Adrenal gland (tissue), 12 donors: ENCODE data around the gene C4orf36. TPM values are rescaled to one million over a fixed set of nuclear protein-coding genes. Genes with fewer than 3 reads are reported as not detected.
A peak's percentile ranks its signal among the peaks of the same experiment; 100 is the strongest.

ENCODE experiments used
- DNase-seq, 7 donors: peaks; one replicate each; pipeline ENCODE4 v3.0.0-alpha.2; 2019 to 2020
- H3K27ac ChIP-seq, 5 donors: fragments of 200-600 bp; sonication (generic) in 4 of 5; 1 replicate in 3 of 5; 2 replicates in 2 of 5; pipeline versions ENCODE4 v1.5.1 to v1.8.0; 2016 to 2020; ENCODE audit warnings: mild to moderate bottlenecking in 1 of 5
- H3K27me3 ChIP-seq: fragments of 200-600 bp; 2 replicates; pipeline ENCODE4 v1.8.0; 2021
- H3K36me3 ChIP-seq, 2 donors: fragments of 200-600 bp; replicated peaks in 1 of 2; 1 replicate in 1 of 2; 2 replicates in 1 of 2; pipeline versions ENCODE4 v1.5.1 to v1.8.0; 2018 to 2022
- H3K4me1 ChIP-seq, 2 donors: fragments of 200-600 bp; replicated peaks in 1 of 2; 1 replicate in 1 of 2; 2 replicates in 1 of 2; pipeline versions ENCODE4 v1.5.1 to v1.8.0; 2018 to 2021
- H3K4me3 ChIP-seq, 4 donors: fragments of 200-600 bp; sonication (generic) in 3 of 4; one replicate each; pipeline ENCODE4 v1.5.1; 2016 to 2018
- H3K9me3 ChIP-seq, 3 donors: fragments of 200-600 bp; sonication (generic) in 1 of 3; replicated peaks in 1 of 3; 1 replicate in 2 of 3; 2 replicates in 1 of 3; pipeline versions ENCODE4 v1.5.1 to v1.8.0; 2016 to 2021
- POLR2A ChIP-seq, 2 donors: fragments of 450-650 bp; IDR thresholded peaks; one replicate each; pipeline ENCODE4 v1.6.1; 2017; ENCODE audit warnings: antibody characterized with exemption in 2 of 2, mild to moderate bottlenecking in 2 of 2, moderate library complexity in 1 of 2
- WGBS, 4 donors: extraction: QIAGEN DNeasy Blood & Tissue Kit in 2 of 4; methylation state at CpG; one replicate each; pipeline versions ENCODE4 v1.1.5 to v1.1.7; 2013 to 2017; 5-methylcytosine and 5-hydroxymethylcytosine counted together
- intact Hi-C, 2 donors: fragments of 100-400 bp; cut with DNase I; formaldehyde crosslinking; loops; one replicate each; pipeline versions ENCODE4 v1.14.1 to v1.15.0; 2022 to 2023
- polyA plus RNA-seq, 3 donors: library from polyadenylated mRNA; stranded (reverse); fragments of 200-250 nt in 2 of 3; fragments of 350-450 nt in 1 of 3; fragmentation: Illumina TruSeq in 1 of 3; extraction: RNeasy Lipid Tissue Mini Kit (QIAGEN cat#74804) in 1 of 3; gene quantifications; one replicate each; pipeline ENCODE4 v1.2.3, GENCODE V29; 2013 to 2014
- total RNA-seq, 9 donors: library from RNA; depleted of rRNA in 4 of 9; stranded (reverse); fragments of >200 nt in 4 of 9; fragments of 120-200 nt in 1 of 9; fragmentation: NEBNext Ultra II Directional in 1 of 9; extraction: Animal tissue kit (Norgen Biotek cat#: 25700) in 1 of 9; gene quantifications; one replicate each; pipeline versions ENCODE4 v1.1.0 to v1.2.4, GENCODE V29; 2013 to 2023
- TF ChIP-seq, protein P1 (sequence below), 6 experiments: fragments of 450-650 bp in 4 of 6; fragments of 200-600 bp in 2 of 6; sonication (generic) in 1 of 6; IDR thresholded peaks; 1 replicate in 5 of 6; 2 replicates in 1 of 6; pipeline versions ENCODE4 v1.5.1 to v1.8.0; 2016 to 2021; ENCODE audit warnings: antibody characterized with exemption in 6 of 6, mild to moderate bottlenecking in 2 of 6, moderate library complexity in 1 of 6
- donor health status: healthy with polysubstance abuse.
- donor health status: Bipolar disorder and iron deficiency.
- donor health status: DM: yes; HTN: yes; CAD: no.
- donor health status: DM: no; HTN: no; CAD: no.
- donor health status: DM: no; HTN: no; CAD: no.
- donor health status: DM: yes; HTN: yes; CAD: no.

The C4orf36 gene
- total and polyA plus RNA-seq, 12 donors: 0.20 to 2.0 (median 0.55) TPM; not detected in 4

DNA sequence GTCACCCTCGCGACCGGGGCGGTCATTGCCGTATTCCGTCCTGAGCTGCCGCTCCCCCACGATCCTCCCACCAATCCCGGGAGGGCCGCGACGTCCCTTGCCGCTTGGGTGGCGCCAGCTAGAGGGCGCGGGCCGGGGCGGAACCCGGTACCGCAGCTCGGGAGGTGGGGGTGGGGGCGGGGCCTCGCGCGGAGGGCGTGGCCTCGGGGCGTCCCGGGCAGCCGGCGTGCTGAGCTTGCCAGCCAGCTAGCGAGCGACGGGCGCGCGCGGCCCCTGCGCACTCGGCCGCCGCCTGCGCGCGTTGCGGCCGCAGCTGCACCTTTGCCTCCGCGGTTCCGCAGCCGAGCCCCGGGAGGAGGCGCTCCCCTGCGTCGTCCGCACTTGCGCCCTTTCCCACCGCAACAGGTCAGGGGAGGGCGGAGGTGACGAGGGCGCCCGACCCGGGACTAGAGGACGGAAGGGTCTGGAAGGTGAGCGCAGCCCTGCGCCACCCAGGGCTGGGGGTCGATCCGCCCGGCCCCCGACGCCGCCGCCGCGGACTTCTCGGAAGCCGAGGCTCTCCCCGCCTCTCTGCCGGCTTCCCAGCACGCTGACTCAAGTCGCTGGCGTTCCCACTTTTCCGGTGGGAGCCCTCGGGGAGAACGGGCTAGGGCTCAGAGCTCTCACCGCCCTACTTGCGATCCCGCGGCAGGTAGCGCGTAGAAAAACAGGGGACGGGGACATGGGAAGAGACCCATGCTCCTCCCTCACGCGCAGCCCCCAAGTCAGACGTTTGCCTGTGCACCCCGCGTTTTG, 42.7 kb upstream of the C4orf36 start, which contains the start of gene AFF1:
Gene AFF1 (plus strand): TSS at position 241 of the 795 bp plus-strand sequence. CDS start 13,523 bp downstream, outside the sequence.
- no peaks in the 10 kb centered on the region for H3K36me3 ChIP-seq
- H3K27ac ChIP-seq: peak within 1 kb of the TSS; percentile 91 to 100 (median 98)
- 0 to 1% (median 0%) methylated on average over 51 to 97 of the region's 97 CpGs; no CpG with 5 or more reads in 1 of the 4 donors for WGBS, 4 donors
- no peaks in the 10 kb centered on the region for H3K27me3 ChIP-seq
- H3K9me3 ChIP-seq: no peaks in the 10 kb centered on the region
- intact Hi-C loops: loop anchor here (5.0 to 10.0 kb wide), 3 partner anchors 70 to 157 kb away; no protein-coding TSS in a partner anchor
- H3K4me1 ChIP-seq: peaks cover 28 to 46% of the 10 kb centered on the region in 2 donors
- TF ChIP-seq POLR2A (IDR thresholded peaks at IDR 0.05): peak; percentile 89 to 96
- TF ChIP-seq, protein P1, sequence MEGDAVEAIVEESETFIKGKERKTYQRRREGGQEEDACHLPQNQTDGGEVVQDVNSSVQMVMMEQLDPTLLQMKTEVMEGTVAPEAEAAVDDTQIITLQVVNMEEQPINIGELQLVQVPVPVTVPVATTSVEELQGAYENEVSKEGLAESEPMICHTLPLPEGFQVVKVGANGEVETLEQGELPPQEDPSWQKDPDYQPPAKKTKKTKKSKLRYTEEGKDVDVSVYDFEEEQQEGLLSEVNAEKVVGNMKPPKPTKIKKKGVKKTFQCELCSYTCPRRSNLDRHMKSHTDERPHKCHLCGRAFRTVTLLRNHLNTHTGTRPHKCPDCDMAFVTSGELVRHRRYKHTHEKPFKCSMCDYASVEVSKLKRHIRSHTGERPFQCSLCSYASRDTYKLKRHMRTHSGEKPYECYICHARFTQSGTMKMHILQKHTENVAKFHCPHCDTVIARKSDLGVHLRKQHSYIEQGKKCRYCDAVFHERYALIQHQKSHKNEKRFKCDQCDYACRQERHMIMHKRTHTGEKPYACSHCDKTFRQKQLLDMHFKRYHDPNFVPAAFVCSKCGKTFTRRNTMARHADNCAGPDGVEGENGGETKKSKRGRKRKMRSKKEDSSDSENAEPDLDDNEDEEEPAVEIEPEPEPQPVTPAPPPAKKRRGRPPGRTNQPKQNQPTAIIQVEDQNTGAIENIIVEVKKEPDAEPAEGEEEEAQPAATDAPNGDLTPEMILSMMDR (IDR thresholded peaks at IDR 0.05): peak; percentile 29 to 72 (median 49)
- DNase-seq: peak; percentile 93 to 97 (median 95)
- H3K4me3 ChIP-seq: peak within 1 kb of the TSS; percentile 35 to 98 (median 93)

DNA sequence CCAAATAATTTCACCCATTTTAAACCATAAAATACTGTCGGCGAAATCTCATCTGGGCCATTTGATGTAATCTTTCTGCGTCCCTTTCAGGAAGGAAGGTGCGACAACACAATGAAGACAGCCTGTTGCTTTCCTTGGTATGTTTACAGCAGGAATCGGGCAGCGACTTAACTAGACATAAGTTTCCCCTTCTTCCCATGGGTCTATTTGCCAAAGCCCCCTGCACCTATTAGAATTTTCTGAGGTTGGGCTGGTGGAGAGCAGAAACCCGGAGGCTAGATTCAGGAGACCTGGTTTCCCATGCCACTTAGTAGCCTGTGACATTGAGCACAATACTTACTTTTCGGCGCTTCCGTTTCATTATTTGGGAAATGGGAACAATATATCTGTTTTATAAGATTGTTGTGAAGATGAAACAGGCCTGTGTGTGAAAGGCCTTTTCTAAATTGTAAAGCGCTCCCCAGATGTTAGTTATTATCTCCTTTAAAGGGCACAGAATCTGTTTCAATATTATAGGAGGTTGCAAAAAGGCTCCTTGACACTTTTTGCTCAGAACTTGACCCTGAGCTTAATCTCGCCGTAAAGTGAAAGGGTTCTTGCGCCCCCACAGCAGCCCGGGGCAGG, 42.0 kb upstream of the C4orf36 start:
- Histone ChIP-seq H3K4me3 (peak overlapping the region in 3 of 4 donors; percentile 2 to 98 (median 50)), H3K36me3 (no peaks in the 10 kb centered on the region), H3K27me3 (no peaks in the 10 kb centered on the region), H3K9me3 (no peaks in the 10 kb centered on the region), H3K4me1 (peaks cover 21 to 39% of the 10 kb centered on the region in 2 donors), H3K27ac (peak overlapping the region; percentile 73 to 100 (median 98))
- intact Hi-C loops: loop anchor here (5.0 to 10.0 kb wide), 2 partner anchors 71 to 158 kb away; no protein-coding TSS in a partner anchor
- DNase-seq: peak in 2 of 7 donors; percentile 8 to 29
- TF ChIP-seq, protein P1 (IDR thresholded peaks at IDR 0.05): no peak
- no peak for TF ChIP-seq POLR2A (IDR thresholded peaks at IDR 0.05)
- 7 to 11% (median 9%) methylated on average over 12 to 15 of the region's 15 CpGs for WGBS, 4 donors

DNA sequence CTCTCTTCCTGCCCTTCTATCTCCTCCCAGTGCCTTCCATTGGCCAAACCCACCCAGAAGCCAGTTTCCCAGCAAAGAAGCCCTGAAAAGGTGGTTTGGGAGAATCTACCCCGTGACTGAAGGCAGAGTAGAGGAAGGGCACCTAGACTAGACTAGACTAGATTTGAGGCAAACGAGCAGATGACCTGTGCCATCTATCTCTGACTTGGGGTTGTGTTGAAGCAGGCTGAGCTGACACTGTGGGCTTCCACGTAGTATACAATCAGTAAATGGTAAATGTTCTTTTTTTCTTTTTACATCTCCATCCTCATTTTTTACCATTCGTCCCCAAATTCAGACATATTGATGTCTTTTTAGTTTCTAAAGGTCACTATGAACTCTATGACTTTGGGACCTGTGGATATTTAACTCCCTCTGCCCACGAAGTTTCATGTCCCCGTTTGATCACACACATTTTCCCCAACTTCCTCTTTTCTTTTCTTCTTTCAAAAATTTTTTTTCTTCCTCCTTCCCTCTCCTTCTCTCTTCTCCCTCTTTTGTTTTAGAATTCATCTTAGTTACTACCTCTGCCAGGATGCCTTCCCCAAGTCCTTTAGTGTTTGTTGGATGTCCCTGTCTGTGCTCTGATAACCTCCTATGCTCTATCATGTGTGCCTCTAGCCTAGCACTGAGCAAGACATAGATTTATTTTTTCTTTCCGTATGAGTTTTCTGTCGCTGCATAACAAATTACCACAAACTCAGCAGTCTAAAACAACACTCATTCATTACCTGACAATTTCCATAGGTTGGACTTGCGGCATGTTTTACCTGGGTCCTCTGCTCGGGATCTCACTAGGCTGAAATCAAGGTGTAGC, 36.4 kb upstream of the C4orf36 start:
- Histone ChIP-seq H3K36me3 (no peaks in the 10 kb centered on the region), H3K27ac (peak overlapping the region in 4 of 5 donors; percentile 25 to 77 (median 54)), H3K4me3 (no peak overlapping the region), H3K27me3 (no peaks in the 10 kb centered on the region), H3K9me3 (no peaks in the 10 kb centered on the region), H3K4me1 (peaks cover 0 to 20% of the 10 kb centered on the region in 2 donors)
- no peak for DNase-seq
- TF ChIP-seq POLR2A (IDR thresholded peaks at IDR 0.05): no peak
- TF ChIP-seq, protein P1 (IDR thresholded peaks at IDR 0.05): no peak
- 83 to 90% (median 85%) methylated on average over 10 of the region's 10 CpGs for WGBS, 4 donors
- intact Hi-C loops: loop anchor here in 1 of 2 donors (10.0 kb wide), 1 partner anchor 166 kb away; no protein-coding TSS in a partner anchor
